ENCODE results near the gene SLC29A4.

SLC29A4 gene

DNA sequence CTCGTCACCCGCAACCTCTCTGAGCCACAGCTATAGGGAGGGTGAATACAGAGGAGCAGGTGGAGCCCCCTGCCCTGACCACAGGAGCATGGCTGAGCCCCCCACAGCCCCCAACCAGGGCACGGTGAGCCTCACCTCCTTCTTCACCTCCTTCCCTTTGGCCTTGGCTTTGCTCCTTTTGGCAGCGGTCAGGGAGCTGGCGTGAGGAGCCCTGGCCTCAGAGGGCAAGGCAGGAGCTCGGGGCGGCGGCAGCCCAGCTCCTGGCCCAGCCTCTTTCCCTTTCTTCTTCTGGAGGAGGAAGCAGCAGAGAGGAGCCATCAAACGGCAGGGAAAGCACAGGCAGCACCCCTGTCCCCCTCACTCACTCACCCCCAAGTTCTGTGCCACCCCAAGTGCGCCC is 42.2 kb downstream of the SLC29A4 start:
- DNase-seq (ENCODE audit: low read depth): no peak

- no peak for DNase-seq (ENCODE audit: low read depth)
Measured at GRCh38 chr7:5330288-5330687, 47.5 kb downstream of the SLC29A4 start.

DNA sequence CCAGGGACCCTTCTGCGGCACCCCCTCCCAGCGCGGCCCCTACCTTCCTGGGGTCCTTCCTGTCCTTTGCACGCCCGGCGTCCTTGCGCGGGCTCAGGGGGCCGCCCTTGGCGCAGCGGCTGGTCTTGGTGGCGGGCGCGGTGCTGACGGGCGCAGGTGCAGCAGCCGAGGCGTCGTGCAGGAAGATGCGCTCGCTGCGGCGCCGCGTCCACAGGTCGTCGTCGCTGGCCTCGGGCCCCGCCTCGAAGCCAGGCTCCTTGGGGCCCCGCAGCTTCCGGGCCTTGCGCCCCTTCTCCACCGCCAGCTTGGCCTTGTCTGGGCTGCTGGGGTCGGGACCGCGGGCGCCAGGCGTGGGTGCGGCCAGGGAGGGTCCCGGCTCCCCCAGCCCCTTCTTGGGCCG is 49.8 kb downstream of the SLC29A4 start:
- no peak for DNase-seq (ENCODE audit: low read depth)

DNA sequence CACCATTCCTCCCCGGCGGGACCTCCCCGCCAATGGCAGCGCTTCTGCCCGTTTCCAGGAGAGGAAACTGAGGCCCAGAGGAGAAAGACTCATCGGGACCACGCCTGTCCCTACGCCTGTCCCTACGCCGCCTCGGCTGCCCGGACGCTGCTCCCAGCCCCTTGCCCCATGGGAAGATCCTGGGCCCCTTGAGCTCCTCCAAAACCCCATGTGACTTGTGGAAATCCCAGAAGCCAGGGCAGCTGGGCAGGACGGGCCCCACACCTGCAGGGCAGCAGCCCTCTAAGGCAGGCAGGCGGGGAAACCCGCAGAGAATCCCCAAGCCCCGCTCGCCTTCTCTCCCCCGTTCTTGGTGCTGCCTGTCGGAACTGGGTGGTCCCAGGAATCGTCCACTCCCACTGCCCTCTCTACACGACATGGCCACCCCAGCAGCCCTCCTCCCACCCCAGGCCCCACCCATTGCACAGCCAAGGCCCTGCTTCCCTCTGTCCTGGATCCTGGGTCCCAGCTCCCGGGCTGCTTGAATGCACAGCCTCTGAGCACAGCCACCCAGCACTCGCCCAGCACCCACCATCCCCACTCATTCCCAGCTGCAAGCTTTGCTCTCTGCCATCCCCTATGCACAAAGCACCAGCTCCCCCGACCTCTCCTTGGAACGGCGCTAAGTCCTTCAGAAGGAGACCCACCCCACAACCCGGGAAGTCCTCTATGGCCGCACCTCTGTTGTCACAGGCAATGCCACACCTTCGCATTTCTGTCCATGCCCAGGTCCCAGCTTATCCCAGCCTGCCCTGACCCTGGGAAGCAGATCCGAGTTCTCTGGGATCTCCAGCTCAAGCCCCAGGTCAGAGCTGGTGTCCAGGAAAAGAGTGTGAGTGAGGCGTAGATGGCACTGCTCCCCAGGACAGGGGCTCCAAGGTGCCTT is 50.6 kb downstream of the SLC29A4 start:
- no peak for DNase-seq (ENCODE audit: low read depth)

DNA sequence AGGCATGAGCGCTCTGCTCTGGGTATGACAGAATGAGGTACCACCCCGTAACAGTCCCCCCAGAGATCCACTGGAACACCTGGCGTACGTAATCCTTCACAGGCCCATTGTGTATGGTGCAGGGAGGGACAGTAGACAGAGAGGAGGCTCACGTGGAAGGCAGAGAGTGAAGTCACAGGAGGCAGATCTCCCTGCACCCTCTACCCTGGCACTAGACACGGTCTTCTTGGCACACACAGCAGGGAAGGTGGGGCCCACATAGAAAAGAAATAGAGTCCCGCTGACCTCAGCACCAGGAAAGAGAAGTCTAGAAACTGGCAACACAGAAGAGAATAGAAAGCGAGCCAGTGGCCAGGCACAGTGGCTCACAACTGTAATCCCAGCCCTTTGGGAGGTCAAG is 51.9 kb downstream of the SLC29A4 start:
- DNase-seq (ENCODE audit: low read depth): no peak

DNA sequence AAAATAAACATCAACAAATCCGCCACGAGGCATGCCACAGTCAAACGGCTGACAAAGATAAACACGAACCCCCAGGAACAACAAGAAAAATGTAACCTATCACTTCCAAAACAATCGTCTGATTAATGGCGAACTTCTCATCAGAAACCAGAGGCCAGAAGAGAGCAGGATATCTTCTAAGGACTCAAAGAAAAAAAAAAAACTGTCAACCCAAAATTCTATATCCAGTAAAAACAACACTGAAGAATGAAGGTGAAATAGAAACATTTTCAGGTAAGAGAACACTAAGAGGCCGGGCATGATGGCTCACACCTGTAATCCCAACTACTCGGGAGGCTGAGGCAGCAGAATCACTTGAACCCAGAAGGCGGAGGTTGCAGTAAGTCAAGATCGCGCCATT is 54.3 kb downstream of the SLC29A4 start:
- DNase-seq (ENCODE audit: low read depth): no peak

DNA sequence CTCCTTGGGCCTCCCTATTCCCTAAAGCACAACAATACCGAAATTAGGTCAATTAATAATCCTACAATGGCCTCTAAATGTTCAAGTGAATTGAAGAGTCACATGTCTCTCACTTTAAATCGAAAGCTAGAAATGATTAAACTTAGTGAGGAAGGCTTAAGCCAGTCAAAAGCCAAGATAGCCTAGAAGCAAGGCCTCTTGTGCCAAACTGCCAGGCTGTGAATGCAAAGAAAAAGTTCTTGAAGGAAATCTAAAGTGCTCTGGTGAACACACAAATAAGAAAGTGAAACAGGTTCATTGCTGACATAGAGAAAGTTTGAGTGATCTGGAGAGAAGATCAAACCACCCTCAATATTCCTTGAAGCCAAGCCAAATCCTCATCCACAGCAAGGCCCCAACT is 57.2 kb downstream of the SLC29A4 start:
- DNase-seq (ENCODE audit: low read depth): no peak

- no peak for DNase-seq (ENCODE audit: low read depth)
Measured at GRCh38 chr7:5342631-5343030, 59.9 kb downstream of the SLC29A4 start.

- no peak for DNase-seq (ENCODE audit: low read depth)
Measured at GRCh38 chr7:5343884-5344283, 61.1 kb downstream of the SLC29A4 start.

DNA sequence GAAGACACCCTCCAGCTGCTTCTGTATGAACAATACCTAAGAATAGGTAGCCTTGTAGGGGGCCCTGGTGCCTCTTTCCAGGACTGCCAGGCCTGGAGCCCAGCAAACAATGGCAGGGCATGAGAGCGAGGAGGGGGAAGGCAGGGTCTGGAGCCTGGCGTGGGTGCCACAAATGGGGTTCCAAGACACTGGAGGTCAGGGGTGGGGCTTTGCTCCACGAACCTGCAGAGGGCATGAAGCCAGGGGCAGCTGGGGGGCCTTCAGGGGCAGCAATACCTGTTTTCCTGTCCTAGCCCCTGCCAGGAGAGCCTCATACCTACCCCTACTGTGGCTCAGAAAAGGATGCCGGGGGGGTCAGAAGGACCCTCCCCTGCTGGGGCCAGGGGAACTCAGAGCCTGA is 61.6 kb downstream of the SLC29A4 start:
- DNase-seq (ENCODE audit: low read depth): no peak

DNA sequence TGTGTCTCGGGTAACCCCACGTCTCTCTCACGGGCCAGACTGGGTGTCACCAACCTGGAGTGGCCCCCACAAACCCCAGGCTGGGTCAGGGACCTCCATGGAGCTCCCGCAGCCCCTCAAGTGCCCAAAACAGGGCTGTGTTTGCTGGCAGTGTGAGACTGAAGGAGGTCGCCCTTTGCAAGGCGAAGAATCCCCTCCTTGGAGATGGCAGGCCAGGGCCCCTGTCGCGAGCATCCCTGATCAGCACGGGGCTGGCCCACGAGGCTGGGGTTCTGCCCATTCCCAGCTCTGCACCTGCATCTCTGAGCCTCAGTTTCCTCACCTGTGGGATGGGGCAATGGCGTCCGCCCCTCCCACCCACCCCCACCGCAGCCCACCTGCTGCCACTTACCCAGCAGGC is 62.4 kb downstream of the SLC29A4 start:
- no peak for DNase-seq (ENCODE audit: low read depth)

DNA sequence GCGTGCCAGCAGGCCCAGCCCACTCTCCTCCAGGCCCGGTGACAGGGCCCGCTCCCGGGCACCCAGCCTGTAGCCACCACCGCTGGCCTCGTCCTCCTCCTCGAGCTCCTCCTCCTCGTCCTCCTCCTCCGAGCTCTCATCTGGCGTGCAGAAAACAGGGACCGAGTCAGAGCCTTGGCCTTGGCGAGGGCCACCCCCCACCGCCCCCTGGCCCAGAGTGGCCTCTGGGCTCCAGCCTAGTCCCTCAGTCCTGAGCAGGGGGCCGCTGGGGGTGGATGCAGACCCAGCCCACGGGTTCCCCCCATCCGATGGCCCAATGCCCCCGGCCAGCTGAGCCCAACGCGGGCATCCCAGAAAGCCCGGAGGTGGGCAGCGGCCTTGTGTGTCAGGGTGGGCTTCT is 62.9 kb downstream of the SLC29A4 start:
- no peak for DNase-seq (ENCODE audit: low read depth)

GRCh38 chr7:5348134-5349004 is 65.6 kb downstream of the SLC29A4 start:
- DNase-seq (ENCODE audit: low read depth): no peak

DNA sequence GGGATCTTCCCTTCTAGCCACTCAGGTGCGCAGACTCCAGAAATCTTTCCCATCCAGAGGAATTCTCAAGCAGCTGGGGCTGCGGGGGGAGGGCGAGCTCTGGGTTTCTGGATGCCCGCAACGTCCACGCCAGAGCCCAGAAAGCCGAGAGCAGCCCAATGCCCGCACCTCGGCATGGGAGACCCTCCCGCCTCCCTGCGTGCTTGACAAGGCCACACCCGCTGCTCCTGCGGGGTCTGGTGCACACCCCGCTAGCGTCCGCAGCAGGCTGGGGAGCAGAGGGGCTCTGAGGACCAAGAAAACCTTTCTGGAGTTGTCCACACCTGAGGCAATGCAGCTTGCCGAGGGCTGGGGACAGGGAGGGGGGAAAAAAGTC is 66.2 kb downstream of the SLC29A4 start:
- no peak for DNase-seq (ENCODE audit: low read depth)

DNA sequence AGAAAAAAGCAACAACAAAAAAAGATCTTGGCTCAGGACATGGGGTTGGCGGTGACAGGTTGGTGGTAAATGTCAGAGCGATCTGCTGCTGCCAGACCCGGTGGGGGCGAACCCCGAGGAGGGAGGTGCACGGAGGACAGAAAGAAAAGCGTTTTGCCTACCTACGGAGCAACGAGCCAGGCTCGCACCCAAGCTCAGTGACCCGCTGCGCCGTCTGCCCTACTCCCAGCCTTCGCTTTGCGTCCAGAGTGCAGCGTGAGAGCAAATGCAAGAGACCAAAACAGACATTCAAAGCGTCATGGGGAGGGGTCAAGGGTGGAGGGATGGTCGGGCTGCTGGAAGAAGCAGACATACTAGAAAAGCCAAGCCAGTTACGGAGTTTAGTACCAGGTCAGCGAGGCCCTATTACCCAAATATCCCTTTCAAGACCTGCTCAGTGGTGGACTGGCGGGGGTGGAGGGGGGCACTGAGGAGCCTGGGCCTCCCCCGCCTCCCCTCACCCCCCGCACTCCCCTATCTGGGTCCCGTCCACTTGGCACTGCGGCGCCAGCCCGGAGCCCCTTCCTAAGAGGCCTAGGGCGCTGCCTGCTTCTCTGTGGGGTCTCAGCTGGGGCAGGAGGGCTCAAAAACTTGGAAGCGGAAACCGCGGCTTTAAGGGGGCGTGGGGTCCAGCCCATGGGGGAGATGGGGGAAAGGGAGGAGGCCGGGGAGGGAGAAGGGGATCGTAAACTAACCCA is 66.9 kb downstream of the SLC29A4 start:
- no peak for DNase-seq (ENCODE audit: low read depth)

DNA sequence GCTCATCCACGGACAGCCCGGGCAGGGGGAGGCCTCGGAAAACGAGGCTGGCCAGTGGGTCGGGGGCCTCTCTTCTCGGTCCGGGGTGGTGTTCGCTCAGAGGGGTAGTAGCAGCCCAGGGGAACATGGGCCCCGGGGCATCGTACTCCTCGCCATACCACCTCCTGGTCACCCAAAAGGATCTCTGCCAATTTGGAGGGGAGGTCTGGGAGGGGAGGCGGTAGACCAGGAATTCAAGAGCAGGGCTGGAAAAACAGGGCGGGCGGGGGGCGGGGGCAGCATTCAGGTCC is 67.4 kb downstream of the SLC29A4 start:
- no peak for DNase-seq (ENCODE audit: low read depth)

GRCh38 chr7:5350600-5351385 is 68.0 kb downstream of the SLC29A4 start:
- no peak for DNase-seq (ENCODE audit: low read depth)

DNA sequence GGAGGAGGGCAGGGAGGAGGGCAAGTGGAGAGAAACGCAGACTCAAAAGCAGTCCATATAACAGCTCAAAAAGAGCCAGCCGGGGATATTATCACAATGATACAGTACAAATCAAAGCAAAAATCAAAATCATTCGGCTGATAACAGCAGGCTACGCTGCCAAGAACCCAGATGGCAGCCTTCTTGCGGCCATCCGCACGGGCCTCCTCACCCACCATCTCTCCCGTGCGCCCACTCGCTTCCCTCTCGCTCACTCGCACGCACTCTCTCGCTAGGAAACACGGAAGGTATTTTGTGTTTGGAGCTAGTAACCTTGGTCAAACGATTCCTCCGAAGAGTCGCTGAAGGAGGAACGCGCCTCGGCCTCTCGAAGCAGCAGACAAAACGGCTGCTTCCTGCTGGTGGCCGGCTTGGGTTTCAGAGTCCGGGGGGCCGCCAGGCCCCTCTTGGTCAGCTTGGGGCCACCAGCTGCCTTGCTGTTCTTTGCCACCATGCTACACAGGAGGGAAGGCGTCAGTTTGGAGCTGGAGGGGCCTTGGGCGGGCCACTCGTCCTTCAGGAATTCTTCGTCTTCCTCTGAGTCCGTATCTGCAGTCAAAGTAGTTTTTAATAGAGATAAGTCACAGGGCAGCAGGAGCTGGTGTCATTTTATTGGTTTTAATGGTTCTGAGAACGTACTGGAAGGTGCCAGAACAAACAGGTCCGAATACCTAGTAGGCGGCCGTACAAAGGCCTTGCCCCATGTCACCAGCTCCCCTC is 68.9 kb downstream of the SLC29A4 start:
- DNase-seq (ENCODE audit: low read depth): no peak

- no peak for DNase-seq (ENCODE audit: low read depth)
Measured at GRCh38 chr7:5352440-5353010, 69.8 kb downstream of the SLC29A4 start.

- no peak for DNase-seq (ENCODE audit: low read depth)
Measured at GRCh38 chr7:5354460-5355232, 71.9 kb downstream of the SLC29A4 start.

Measured in stimulated activated CD8-positive, alpha-beta memory T cell treated with anti-CD3 and anti-CD28 coated beads, Interleukin-15, amount 100 ng/mL, for 1 hour (primary cell).